GM23338 (cell line): ENCODE data around the gene MEGF9. TPM values are rescaled to one million over a fixed set of nuclear protein-coding genes. Genes with fewer than 3 reads are reported as not detected.

Source experiments
- ATAC-seq: fragments of 200-7000 bp; cut with Tn5 transposase; 3 replicates; pipeline ENCODE4 v1.9.1; 2020
- DNase-seq: peaks from one replicate; pipeline ENCODE4 v3.0.0-alpha.2; 2015; ENCODE audit warnings: low spot score
- H2AFZ ChIP-seq: fragments of 200-600 bp; sonication (generic); 2 replicates; pipeline ENCODE4 v1.8.0; 2016; ENCODE audit warnings: antibody characterized with exemption, mild to moderate bottlenecking, moderate library complexity
- H3F3A ChIP-seq: fragments of 200-600 bp; sonication (generic); replicated peaks from 2 replicates; pipeline ENCODE4 v1.8.0; 2017; ENCODE audit warnings: antibody characterized with exemption, mixed run types, low read depth
- H3K27ac ChIP-seq: fragments of 200-600 bp; sonication (generic); 2 replicates; pipeline ENCODE4 v1.6.1; 2016; ENCODE audit warnings: low read depth
- H3K27me3 ChIP-seq: fragments of 200-600 bp; sonication (generic); 2 replicates; pipeline ENCODE4 v1.8.0; 2016; ENCODE audit warnings: mild to moderate bottlenecking, mixed run types, moderate library complexity; ENCODE audit not compliant: insufficient read depth
- H3K36me3 ChIP-seq: fragments of 200-600 bp; sonication (generic); 2 replicates; pipeline ENCODE4 v1.8.0; 2016; ENCODE audit warnings: mild to moderate bottlenecking; ENCODE audit not compliant: insufficient read depth
- H3K4me1 ChIP-seq: fragments of 200-600 bp; sonication (generic); 2 replicates; pipeline ENCODE4 v1.8.0; 2016; ENCODE audit warnings: mild to moderate bottlenecking, moderate library complexity; ENCODE audit not compliant: insufficient read depth
- H3K4me2 ChIP-seq: fragments of 200-600 bp; sonication (generic); 2 replicates; pipeline ENCODE4 v1.7.1; 2017; ENCODE audit warnings: mixed run types
- H3K4me3 ChIP-seq: fragments of 200-600 bp; sonication (generic); 2 replicates; pipeline ENCODE4 v1.6.1; 2016; ENCODE audit warnings: mixed run types
- H3K79me2 ChIP-seq: fragments of 200-600 bp; sonication (generic); replicated peaks from 2 replicates; pipeline ENCODE4 v1.8.0; 2017; ENCODE audit warnings: mild to moderate bottlenecking; ENCODE audit not compliant: insufficient read depth
- H3K9me2 ChIP-seq: fragments of 200-600 bp; sonication (generic); 2 replicates; pipeline ENCODE4 v1.8.0; 2017; ENCODE audit not compliant: insufficient read depth
- H4K20me1 ChIP-seq: fragments of 200-600 bp; sonication (generic); replicated peaks from 2 replicates; pipeline ENCODE4 v1.8.0; 2017; ENCODE audit warnings: mild to moderate bottlenecking; ENCODE audit not compliant: insufficient read depth
- H3K27ac Mint-ChIP-seq: 2 replicates; pipeline ENCODE4 v1.8.0; 2020; ENCODE audit warnings: inconsistent platforms, mild to moderate bottlenecking, moderate library complexity, mixed read lengths
- H3K27me3 Mint-ChIP-seq: 3 replicates; pipeline ENCODE4 v1.8.0; 2022; ENCODE audit warnings: low read depth, mild to moderate bottlenecking, moderate library complexity, mixed read lengths, inconsistent platforms; ENCODE audit not compliant: insufficient read depth, poor library complexity
- H3K36me3 Mint-ChIP-seq: 3 replicates; pipeline ENCODE4 v1.8.0; 2021; ENCODE audit warnings: low read depth, mild to moderate bottlenecking, inconsistent platforms, moderate library complexity, mixed read lengths
- H3K4me1 Mint-ChIP-seq: 3 replicates; pipeline ENCODE4 v1.8.0; 2020; ENCODE audit warnings: mild to moderate bottlenecking, inconsistent platforms, mixed read lengths
- H3K4me3 Mint-ChIP-seq: 3 replicates; pipeline ENCODE4 v1.8.0; 2021; ENCODE audit warnings: moderate library complexity, mild to moderate bottlenecking, inconsistent platforms, mixed read lengths
- H3K9me3 Mint-ChIP-seq: 3 replicates; pipeline ENCODE4 v1.8.0; 2020; ENCODE audit warnings: moderate library complexity, mild to moderate bottlenecking, inconsistent platforms, mixed read lengths
- CREB1 ChIP-seq: fragments of 250-450 bp; sonication (Bioruptor Pico); IDR thresholded peaks from 2 replicates; pipeline ENCODE4 v1.5.0; 2020; ENCODE audit warnings: low read depth, mild to moderate bottlenecking, moderate library complexity
- CTCF ChIP-seq, 2 experiments: fragments of 200-600 bp in 1 of 2; sonication (generic) in 1 of 2; conservative IDR thresholded peaks; 2 replicates each; pipeline versions ENCODE4 v1.5.1 to v1.6.1; 2016 to 2017; ENCODE audit warnings: antibody characterized with exemption in 2 of 2, low read depth in 2 of 2, mild to moderate bottlenecking in 2 of 2, moderate library complexity in 1 of 2
- EZH2phosphoT487 ChIP-seq: fragments of 200-600 bp; sonication (generic); IDR thresholded peaks from one replicate; pipeline ENCODE4 v1.8.1; 2018; ENCODE audit warnings: antibody characterized with exemption; ENCODE audit not compliant: unreplicated experiment
- JUNB ChIP-seq: IDR thresholded peaks from one replicate; pipeline ENCODE4 v1.6.1; 2016; ENCODE audit warnings: antibody characterized with exemption; ENCODE audit not compliant: unreplicated experiment
- NANOG ChIP-seq: IDR thresholded peaks from 2 replicates; pipeline ENCODE4 v1.6.1; 2016; ENCODE audit warnings: antibody characterized with exemption, borderline replicate concordance
- POLR2AphosphoS5 ChIP-seq: IDR thresholded peaks from 2 replicates; pipeline ENCODE4 v1.6.1; 2016; ENCODE audit warnings: antibody characterized with exemption, low read depth
- STAT1 ChIP-seq: IDR thresholded peaks from one replicate; pipeline ENCODE4 v1.6.1; 2016; ENCODE audit warnings: antibody characterized with exemption; ENCODE audit not compliant: unreplicated experiment
- ZNF114 ChIP-seq: fragments of 250-450 bp; sonication (Bioruptor Pico); IDR thresholded peaks from 2 replicates; pipeline ENCODE4 v1.5.0; 2020; ENCODE audit warnings: mild to moderate bottlenecking, moderate library complexity
- ZNF331 ChIP-seq: fragments of 250-450 bp; sonication (Bioruptor Pico); IDR thresholded peaks from 2 replicates; pipeline ENCODE4 v1.5.0; 2020; ENCODE audit warnings: low read depth, mild to moderate bottlenecking, moderate library complexity
- ZNF462 ChIP-seq: fragments of 250-450 bp; sonication (Bioruptor Pico); IDR thresholded peaks from 2 replicates; pipeline ENCODE4 v1.5.0; 2020; ENCODE audit warnings: mild to moderate bottlenecking, moderate library complexity
- polyA plus RNA-seq: library from polyadenylated mRNA; unstranded; fragments of >200 nt; fragmentation: Nextera tagmentation; extraction: Ambion mirVana; gene quantifications from 2 replicates; pipeline ENCODE4 v1.2.1, GENCODE V29; 2016
- total RNA-seq: library from RNA; depleted of rRNA; stranded (reverse); fragments of >200 nt; shearing (Covaris generic); gene quantifications from 2 replicates; pipeline ENCODE4 v1.2.3, GENCODE V29; 2014

The MEGF9 gene
- total and polyA plus RNA-seq, 2 experiments from 2014 or later = 0.87 to 1.6 TPM

- TF ChIP-seq ZNF462 (CRISPR knock-in tag) (no peak), CTCF (conservative IDR thresholded peaks at IDR 0.05; ENCODE audit: low read depth in 2 of 2) (no peak), ZNF331 (CRISPR knock-in tag) (no peak), NANOG (no peak), STAT1 (no peak), JUNB (no peak), CREB1 (CRISPR knock-in tag) (no peak), EZH2phosphoT487 (no peak), ZNF114 (CRISPR knock-in tag) (no peak)
Measured at GRCh38 chr9:120663950-120664349, 50.3 kb downstream of the MEGF9 start (continued).

- no peaks in the 10 kb centered on the region for H3K4me1 ChIP-seq
- Mint-ChIP-seq H3K27me3 (no peaks in the 10 kb centered on the region), H3K4me1 (no peaks in the 10 kb centered on the region), H3K36me3 (no peaks in the 10 kb centered on the region), H3K4me3 (no peak overlapping the region), H3K27ac (no peak overlapping the region), H3K9me3 (no peaks in the 10 kb centered on the region)
- no peak overlapping the region for H3K4me3 ChIP-seq
- ATAC-seq (no peak), DNase-seq (no peak)
- H3K27me3 ChIP-seq = no peaks in the 10 kb centered on the region
- no peaks in the 10 kb centered on the region for H3K9me2 ChIP-seq
- H3K79me2 ChIP-seq = no peaks in the 10 kb centered on the region
- no peak overlapping the region for H3K4me2 ChIP-seq
- H3K36me3 ChIP-seq = no peaks in the 10 kb centered on the region
- no peaks in the 10 kb centered on the region for H3F3A ChIP-seq
- H2AFZ ChIP-seq = no peak overlapping the region
- H4K20me1 ChIP-seq = no peaks in the 10 kb centered on the region
- no peak overlapping the region for H3K27ac ChIP-seq
- TF ChIP-seq POLR2AphosphoS5 (no peak), NANOG (no peak), ZNF462 (CRISPR knock-in tag) (no peak)
Measured at GRCh38 chr9:120663380-120663779, 50.9 kb downstream of the MEGF9 start.
